BLaER1 (cell line): Measurements from ENCODE around the gene ZCCHC13.

Source experiments
- H3K27ac ChIP-seq: shearing (Covaris generic); formaldehyde crosslinking; 2 replicates; pipeline ENCODE4 v1.8.1; 2022
- H3K27me3 ChIP-seq: shearing (Covaris generic); formaldehyde crosslinking; 2 replicates; pipeline ENCODE4 v1.8.1; 2022
- H3K36me3 ChIP-seq: shearing (Covaris generic); formaldehyde crosslinking; 2 replicates; pipeline ENCODE4 v1.8.1; 2022
- H3K4me1 ChIP-seq: shearing (Covaris generic); formaldehyde crosslinking; 2 replicates; pipeline ENCODE4 v1.8.1; 2022
- H3K4me2 ChIP-seq: shearing (Covaris generic); formaldehyde crosslinking; 2 replicates; pipeline ENCODE4 v1.8.1; 2022
- H3K4me3 ChIP-seq: shearing (Covaris generic); formaldehyde crosslinking; 2 replicates; pipeline ENCODE4 v1.8.1; 2022
- H3K9ac ChIP-seq: shearing (Covaris generic); formaldehyde crosslinking; 2 replicates; pipeline ENCODE4 v1.8.1; 2022
- H3K9me3 ChIP-seq: shearing (Covaris generic); formaldehyde crosslinking; 2 replicates; pipeline ENCODE4 v1.8.1; 2022
- H4K20me1 ChIP-seq: shearing (Covaris generic); formaldehyde crosslinking; 2 replicates; pipeline ENCODE4 v1.8.1; 2022
- Cebpa-rat ChIP-seq: shearing (Covaris generic); IDR thresholded peaks from 2 replicates; pipeline ENCODE4 v1.8.1; 2022

Gene ZCCHC13

GRCh38 chrX:74346088-74346487 lies 42.1 kb downstream of the ZCCHC13 start:
- no peak overlapping the region for H3K4me3 ChIP-seq
- no peaks in the 10 kb centered on the region for H3K36me3 ChIP-seq
- H3K4me1 ChIP-seq = peaks cover 17% of the 10 kb centered on the region
- no peaks in the 10 kb centered on the region for H3K9me3 ChIP-seq
- H3K4me2 ChIP-seq = no peak overlapping the region
- H4K20me1 ChIP-seq = no peaks in the 10 kb centered on the region
- no peak overlapping the region for H3K9ac ChIP-seq
- no peak for TF ChIP-seq Cebpa-rat
- H3K27me3 ChIP-seq = peaks cover 38% of the 10 kb centered on the region
- no peak overlapping the region for H3K27ac ChIP-seq

- H3K27me3 ChIP-seq = peaks cover 50% of the 10 kb centered on the region
- no peak overlapping the region for H3K4me2 ChIP-seq
- H3K4me1 ChIP-seq = peaks cover 4% of the 10 kb centered on the region
- TF ChIP-seq Cebpa-rat = no peak
- no peaks in the 10 kb centered on the region for H3K36me3 ChIP-seq
- H3K9ac ChIP-seq = no peak overlapping the region
- no peaks in the 10 kb centered on the region for H4K20me1 ChIP-seq
- no peak overlapping the region for H3K27ac ChIP-seq
- no peak overlapping the region for H3K4me3 ChIP-seq
- H3K9me3 ChIP-seq = no peaks in the 10 kb centered on the region
Measured at GRCh38 chrX:74349387-74349786, 45.4 kb downstream of the ZCCHC13 start.

- Histone ChIP-seq H3K27ac (no peak overlapping the region), H3K36me3 (no peaks in the 10 kb centered on the region), H3K4me3 (no peak overlapping the region), H3K9ac (no peak overlapping the region), H3K4me2 (no peak overlapping the region), H3K27me3 (peaks cover 50% of the 10 kb centered on the region), H3K4me1 (no peaks in the 10 kb centered on the region), H4K20me1 (no peaks in the 10 kb centered on the region), H3K9me3 (no peaks in the 10 kb centered on the region)
- TF ChIP-seq Cebpa-rat = no peak
Measured at GRCh38 chrX:74351760-74352159, 47.8 kb downstream of the ZCCHC13 start.

GRCh38 chrX:74353984-74354383 lies 50.0 kb downstream of the ZCCHC13 start:
- no peaks in the 10 kb centered on the region for H3K9me3 ChIP-seq
- no peak for TF ChIP-seq Cebpa-rat
- no peak overlapping the region for H3K4me3 ChIP-seq
- H3K36me3 ChIP-seq = no peaks in the 10 kb centered on the region
- H3K4me1 ChIP-seq = no peaks in the 10 kb centered on the region
- H3K9ac ChIP-seq = no peak overlapping the region
- H3K27me3 ChIP-seq = peaks cover 34% of the 10 kb centered on the region
- no peaks in the 10 kb centered on the region for H4K20me1 ChIP-seq
- no peak overlapping the region for H3K27ac ChIP-seq
- H3K4me2 ChIP-seq = no peak overlapping the region
